Mammary epithelial cell (primary cell): ENCODE results near the gene NUAK1.

Source experiments
- EZH2 ChIP-seq: IDR thresholded peaks from 2 replicates; pipeline ENCODE4 v1.6.1; 2012; ENCODE audit warnings: low read length, inconsistent platforms, borderline replicate concordance
- TF ChIP-seq, protein P1 (sequence below), 2 donors: IDR thresholded peaks in 1 of 2; conservative IDR thresholded peaks in 1 of 2; 2 replicates each; pipeline ENCODE4 v1.5.1; 2011 to 2012; ENCODE audit warnings: inconsistent platforms in 2 of 2, low read length in 2 of 2, mild to moderate bottlenecking in 2 of 2, control low read depth in 1 of 2, low read depth in 1 of 2; ENCODE audit not compliant: insufficient read depth in 1 of 2; ENCODE audit errors: extremely low read depth in 1 of 2

DNA sequence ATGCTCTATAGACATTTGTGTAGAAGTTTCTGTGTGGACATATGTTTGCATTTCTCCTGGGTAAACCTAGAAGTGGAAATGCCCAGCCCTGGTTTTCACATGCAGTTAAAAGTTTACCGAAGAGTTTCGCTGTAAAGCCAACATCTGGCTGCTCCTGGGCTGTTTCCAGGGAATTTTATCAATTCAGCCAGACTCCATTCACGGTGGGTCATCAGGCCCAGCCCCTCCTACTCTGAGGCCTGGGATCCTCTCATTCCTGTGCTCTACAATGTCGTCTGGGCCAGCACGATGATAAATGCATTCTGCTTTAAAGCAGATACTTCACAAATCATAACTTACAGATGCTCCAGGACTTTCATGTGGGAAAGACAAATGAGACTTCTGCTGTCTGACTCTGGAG lies 7.1 kb downstream of the NUAK1 start:
- TF ChIP-seq, protein P1, sequence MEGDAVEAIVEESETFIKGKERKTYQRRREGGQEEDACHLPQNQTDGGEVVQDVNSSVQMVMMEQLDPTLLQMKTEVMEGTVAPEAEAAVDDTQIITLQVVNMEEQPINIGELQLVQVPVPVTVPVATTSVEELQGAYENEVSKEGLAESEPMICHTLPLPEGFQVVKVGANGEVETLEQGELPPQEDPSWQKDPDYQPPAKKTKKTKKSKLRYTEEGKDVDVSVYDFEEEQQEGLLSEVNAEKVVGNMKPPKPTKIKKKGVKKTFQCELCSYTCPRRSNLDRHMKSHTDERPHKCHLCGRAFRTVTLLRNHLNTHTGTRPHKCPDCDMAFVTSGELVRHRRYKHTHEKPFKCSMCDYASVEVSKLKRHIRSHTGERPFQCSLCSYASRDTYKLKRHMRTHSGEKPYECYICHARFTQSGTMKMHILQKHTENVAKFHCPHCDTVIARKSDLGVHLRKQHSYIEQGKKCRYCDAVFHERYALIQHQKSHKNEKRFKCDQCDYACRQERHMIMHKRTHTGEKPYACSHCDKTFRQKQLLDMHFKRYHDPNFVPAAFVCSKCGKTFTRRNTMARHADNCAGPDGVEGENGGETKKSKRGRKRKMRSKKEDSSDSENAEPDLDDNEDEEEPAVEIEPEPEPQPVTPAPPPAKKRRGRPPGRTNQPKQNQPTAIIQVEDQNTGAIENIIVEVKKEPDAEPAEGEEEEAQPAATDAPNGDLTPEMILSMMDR (conservative IDR thresholded peaks at IDR 0.05 in 1 of 2, IDR thresholded peaks at IDR 0.05 in 1 of 2; ENCODE audit: extremely low read depth in 1 of 2, insufficient read depth in 1 of 2, low read depth in 1 of 2, low read length in 2 of 2) = no peak
- TF ChIP-seq EZH2 = no peak
